ELF-1 (cell line): ENCODE results near the gene OR10D3.
A peak's percentile ranks its signal among the peaks of the same experiment; 100 is the strongest.
"Not testable (repeated sequence)": the region's sequence is repeated elsewhere in the genome, so short reads cannot be mapped to it uniquely, and the experiment has no call there.

ENCODE experiments used
- DNase-seq: peaks from one replicate; pipeline ENCODE4 v3.0.0-alpha.2; 2016; ENCODE audit warnings: low read depth, low spot score

Gene OR10D3

DNA sequence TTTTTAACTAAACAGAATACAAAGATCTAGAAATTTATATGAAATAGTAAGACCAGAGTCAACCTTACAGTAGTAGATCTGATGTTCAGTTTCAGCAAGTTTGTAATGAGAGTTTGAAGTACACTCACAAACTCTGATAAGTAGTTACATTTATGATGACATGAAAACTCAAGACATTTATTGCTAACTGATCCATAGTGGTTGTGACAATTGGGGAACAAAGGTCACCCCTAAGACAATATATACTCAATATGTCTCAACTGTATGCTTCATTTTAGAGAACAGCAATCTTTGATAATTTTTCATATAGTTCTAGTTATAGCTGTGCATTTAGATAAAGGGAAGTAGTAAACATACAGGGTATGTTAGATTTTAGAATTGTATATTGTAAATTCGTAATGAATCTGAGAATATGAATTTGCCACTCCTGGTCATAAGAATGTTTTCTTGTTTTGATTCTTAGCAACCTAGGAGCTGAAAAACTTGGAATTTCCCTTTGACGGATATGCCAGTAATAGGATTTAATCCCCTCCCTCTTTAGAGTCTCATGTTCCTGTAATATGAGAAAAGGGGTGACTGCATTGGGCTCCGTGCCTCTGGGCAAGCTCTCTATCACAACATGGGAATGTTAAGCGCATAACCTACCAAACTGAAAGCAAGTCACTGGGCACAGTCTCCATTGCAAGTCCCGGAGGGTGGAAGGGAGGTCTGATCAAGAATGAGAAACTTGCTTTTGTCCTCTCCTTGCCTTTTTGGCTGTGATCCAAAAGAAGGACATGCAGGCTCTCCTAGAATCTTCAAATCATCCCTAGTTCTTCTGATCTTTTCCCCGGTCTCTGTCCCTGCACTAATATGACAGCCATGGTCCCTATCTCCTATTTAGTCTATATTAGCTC lies 11.4 kb downstream of the OR10D3 start:
- DNase-seq = no peak

DNA sequence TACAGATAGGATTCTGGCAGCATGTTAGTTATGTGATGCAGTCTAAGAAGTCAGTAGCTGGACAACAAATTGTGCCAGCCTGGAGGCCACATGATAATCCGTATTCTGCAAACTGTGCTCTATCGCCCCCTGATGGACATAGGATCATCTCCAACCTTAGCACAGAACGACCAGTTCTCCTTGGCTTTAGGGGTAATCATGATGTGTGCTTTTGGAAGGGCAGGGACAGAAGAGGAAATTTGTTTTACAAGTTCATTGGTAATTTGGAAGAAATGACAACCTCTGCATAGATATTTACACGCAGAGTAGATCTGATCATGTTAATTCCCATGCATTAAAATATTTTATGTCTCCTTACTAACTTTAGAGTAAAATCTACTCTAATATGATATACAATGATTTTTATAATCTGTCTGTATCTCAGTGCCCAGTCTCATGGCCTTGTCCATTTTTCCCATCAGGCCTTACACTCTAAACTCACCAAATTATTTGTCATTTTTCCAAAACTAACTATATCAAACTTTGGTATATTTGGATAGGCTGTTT lies 12.1 kb downstream of the OR10D3 start:
- DNase-seq = peak; percentile 51

DNA sequence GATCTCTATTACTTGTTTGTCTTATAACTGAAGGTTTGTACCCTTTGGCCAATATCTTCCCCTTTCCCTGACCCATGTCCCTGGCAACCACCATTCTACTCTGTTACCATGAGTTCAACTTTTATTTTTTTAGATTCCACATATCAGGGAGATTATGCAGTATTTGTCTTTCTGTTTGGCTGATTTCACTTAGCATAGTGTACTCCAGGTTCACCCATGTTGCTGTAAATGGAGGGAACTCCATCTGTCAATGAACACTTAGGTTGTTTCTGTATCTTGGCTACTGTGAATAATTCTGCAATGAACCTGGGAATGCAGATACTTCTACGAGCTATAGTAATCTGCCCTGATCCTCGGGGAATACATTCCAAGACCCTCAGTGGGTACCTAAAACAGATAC lies 14.9 kb downstream of the OR10D3 start:
- DNase-seq = no peak

DNA sequence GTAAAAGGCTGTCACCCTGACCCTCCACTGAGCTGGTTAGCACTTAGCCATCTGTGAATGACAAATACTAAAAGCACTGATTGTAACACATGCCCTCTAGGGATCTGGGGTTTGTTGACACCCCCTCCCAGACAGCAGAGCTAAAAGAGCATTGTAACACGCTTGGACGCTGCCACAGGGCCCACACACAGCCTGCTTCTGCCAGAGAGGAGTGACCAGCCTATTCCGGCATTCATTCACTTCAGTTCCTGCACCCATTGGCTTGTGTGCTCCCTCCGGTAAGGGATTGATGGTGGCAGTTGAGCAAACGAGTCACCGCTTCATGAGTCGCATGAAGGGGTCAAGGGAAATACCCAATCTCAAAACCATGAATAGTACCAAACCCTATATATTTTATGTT lies 15.8 kb downstream of the OR10D3 start:
- DNase-seq = no peak

DNA sequence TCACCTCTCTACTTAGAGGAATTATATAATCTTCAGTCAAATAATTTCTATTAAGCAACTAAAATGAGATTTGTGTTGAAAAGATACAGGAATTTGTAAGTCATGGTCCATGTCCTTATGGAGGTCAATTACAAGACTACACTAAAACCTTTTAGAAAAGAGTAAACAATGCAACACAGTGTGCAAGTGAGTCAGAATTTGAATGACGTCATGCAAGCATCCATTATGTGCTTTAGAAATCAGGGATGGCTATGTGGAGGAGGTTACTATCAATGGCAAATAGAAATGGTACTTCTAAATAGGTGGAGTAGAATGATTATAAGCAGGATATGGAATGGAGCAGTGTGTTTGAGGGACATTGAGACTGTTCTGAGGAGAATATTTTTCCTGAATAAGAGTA lies 16.6 kb downstream of the OR10D3 start:
- DNase-seq = no peak

DNA sequence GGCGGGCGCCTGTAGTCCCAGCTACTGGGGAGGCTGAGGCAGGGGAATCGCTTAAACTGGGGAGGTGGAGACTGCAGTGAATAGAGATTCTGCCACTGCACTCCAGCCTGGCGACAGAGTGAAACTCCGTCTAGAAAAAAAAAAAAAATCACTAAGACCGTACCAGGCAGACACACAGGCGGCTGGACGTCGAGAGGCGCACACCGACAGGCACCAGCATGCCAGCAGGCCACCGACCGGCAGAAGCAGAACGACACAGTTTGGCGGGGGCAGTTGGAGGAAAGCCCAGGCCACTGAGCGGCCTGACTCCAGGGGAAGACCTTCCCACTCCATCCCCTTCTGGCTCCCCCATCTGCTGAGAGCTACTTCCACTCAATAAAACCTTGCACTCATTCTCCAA lies 17.5 kb downstream of the OR10D3 start:
- no peak for DNase-seq

DNA sequence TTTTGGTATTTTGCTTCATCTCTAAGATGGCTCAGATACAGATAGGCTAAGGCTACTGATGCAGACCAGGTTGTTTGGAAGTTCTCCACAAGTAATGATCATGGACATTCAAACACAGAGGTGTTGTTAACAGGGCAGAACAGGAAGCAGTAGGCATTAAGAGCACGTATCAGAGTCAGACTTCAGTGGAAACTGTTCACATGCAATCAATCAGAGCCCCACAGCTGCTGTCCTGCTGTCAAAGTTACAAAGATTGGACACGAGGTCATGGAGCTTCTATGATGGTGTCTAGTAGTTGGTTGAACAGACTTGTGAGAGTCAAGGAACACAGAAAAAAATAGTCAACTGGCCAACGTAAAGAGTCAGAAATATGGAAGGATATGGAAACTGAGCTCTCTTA lies 19.8 kb downstream of the OR10D3 start:
- DNase-seq = no peak

DNA sequence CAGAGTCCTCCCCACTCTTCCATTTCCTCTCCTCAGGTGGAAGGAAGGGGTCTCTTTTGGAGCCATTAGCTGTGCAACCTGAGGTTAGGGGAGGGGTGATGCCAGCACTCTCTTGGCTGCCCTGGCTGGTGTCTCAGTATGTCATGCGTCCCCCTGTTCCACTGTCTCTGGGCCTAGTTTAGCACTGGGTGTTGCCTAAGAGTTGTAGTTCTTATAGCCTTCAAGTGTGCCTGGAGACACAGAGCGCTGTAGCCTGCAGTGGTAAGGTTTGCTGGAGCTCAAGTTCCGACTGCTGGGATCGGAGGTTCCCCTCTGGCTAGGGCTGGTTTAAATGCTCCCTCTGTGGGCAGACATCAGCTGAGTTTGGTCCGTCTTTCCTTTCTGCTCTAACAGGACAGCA lies 20.9 kb downstream of the OR10D3 start:
- DNase-seq = no peak

DNA sequence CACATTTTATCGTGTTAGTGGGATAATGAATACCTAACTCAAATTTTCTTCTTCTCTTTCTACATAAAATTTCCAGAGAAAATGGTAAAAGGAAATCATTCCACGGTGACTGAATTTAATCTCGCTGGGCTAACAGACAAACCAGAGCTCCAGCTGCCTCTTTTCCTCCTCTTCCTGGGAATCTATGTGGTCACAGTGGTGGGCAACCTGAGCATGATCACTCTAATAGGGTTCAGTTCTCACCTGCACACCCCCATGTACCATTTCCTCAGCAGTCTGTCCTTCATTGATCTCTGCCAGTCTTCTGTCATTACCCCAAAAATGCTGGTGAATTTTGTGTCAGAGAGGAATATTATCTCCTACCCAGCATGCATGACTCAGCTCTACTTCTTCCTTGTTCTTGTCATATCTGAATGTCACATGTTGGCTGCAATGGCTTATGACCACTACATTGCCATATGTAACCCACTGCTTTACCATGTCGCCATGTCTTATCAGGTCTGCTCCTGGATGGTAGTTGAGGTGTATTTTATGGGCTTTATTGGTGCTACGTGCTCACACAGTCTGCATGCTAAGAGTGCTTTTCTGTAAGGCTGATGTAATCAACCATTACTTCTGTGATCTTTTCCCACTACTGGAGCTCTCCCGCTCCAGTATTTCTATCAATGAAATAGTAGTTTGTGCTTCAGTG lies 24.1 kb downstream of the OR10D3 start:
- no peak for DNase-seq

DNA sequence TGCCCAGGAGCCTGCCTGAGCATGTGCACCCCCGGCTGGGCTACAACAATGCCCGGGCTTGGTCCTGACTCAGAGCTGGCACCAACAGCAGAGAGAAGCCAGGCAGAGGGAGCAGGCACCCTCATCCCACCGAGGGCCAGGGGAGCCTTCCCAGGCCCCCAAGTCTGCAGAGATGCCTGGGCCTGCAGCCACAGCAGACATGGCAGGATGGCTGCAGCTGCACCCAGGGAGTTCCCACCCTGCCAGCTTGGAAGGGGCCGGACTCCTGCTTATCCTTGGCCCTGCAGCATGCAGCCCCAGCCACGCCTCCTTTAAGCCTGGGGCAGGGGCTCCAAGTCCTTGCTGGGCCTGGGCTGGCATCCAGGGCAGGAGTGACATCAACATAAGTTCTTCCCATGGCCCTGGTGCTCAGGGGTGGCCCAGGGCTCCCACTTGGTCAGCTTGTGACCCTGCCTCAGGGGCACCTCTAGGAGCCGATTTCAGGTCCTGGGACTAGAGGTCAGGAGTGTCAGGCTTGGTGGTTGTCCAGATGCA lies 26.7 kb downstream of the OR10D3 start:
- DNase-seq = no peak

DNA sequence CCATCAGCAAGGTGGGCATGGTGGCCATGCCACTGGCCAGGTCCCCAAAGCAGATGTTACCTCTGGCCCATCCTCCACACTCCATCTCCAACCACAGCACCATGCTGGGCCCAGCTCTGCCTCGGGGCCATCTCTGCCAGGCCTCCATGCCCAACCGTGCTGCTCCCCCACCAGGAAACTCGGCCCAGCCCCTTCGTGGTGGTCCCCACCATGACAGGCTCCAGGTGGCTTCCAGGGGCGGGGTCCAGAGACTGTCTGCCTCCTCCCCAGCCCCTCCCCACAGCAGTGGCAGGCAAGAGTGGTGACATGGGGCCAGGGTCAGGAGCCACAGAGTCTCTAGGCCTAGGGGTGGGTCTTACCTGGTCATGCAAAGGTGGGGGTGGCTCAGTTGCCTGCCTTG lies 27.3 kb downstream of the OR10D3 start:
- no peak for DNase-seq

DNA sequence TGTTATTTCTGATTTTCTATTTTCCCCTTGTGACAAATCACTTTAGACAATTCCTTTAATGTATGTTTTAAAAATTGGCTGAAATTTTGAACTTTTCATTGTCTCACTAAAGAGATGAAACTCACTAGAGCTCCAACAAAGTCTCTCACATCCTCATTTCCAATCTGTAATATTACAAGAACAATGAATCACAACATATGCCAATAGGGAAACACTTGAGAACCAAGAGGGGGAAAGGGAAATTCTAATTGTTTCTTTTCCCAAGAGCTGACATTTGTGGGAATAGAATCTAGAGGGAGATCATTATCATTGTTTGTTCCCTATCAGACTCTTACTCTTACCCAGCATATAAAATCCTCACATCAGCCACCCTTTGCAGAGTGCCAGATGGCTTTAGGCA lies 28.2 kb downstream of the OR10D3 start:
- DNase-seq = no peak

DNA sequence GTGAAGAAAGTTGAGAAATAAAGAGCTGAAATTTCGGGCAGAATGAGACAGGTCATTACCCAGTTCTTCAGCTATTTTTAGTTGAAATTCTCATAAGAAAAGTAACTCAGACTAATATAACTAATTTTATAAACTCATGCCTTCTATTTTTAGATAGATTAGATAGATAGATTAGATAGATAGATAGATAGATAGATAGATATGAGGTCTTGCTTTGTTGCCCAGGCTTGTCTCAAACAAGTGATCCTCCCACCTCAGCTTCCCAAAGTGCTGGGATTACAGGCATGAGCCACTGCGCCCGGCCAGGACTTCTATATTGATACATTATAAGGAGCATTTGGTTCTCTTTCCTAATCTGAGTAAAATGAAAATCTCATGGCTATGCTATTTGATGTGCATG lies 30.9 kb downstream of the OR10D3 start:
- DNase-seq = no peak

DNA sequence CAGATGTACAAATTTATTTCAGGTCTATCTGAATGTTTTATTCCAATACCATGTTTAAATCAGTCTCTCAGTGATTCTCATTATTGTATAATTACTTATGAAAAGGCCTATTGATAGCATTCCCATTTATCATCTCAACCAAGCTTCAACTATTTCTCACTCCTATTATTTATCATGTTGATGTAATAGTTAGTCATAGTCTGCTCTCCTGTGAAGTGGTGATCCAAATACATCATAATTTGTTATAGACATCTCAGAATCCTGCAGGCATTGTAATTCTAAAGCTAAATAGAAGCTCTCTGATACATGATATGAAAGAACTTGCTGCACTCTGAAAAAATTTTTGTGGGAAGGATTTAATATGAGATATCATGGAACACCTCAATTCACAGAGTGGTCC lies 36.0 kb downstream of the OR10D3 start:
- no peak for DNase-seq

DNA sequence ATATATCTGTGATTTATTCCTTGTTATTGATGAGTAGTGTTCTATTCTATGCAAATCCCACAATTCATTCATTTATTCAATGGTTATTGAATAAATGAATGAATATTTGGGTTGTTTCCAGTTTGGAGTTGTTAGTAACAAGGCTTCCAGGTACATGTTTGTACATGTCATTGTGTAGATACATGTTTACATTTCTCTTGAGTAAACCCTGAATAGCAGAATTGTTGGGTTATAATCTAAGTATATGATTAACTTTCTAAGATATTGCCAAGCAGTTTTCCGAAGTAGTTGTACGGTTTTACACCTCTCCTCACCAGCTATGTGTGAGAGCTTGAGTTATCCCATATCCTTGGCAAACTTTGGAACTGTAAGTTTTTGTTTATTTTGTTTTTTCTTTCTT lies 39.3 kb downstream of the OR10D3 start:
- DNase-seq = no peak

DNA sequence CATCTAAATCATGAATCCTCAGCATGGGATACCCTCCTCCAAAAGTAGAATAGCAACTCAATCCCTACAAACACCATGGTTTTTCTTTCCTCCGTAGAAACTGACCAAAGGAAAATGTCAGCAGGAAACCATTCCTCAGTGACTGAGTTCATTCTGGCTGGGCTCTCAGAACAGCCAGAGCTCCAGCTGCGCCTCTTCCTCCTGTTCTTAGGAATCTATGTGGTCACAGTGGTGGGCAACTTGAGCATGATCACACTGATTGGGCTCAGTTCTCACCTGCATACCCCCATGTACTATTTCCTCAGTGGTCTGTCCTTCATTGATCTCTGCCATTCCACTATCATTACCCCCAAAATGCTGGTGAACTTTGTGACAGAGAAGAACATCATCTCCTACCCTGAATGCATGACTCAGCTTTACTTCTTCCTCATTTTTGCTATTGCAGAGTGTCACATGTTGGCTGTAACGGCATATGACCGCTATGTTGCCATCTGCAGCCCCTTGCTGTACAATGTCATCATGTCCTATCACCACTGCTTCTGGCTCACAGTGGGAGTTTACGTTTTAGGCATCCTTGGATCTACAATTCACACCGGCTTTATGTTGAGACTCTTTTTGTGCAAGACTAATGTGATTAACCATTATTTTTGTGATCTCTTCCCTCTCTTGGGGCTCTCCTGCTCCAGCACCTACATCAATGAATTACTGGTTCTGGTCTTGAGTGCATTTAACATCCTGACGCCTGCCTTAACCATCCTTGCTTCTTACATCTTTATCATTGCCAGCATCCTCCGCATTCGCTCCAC lies 41.7 kb downstream of the OR10D3 start:
- DNase-seq = not testable (repeated sequence)

DNA sequence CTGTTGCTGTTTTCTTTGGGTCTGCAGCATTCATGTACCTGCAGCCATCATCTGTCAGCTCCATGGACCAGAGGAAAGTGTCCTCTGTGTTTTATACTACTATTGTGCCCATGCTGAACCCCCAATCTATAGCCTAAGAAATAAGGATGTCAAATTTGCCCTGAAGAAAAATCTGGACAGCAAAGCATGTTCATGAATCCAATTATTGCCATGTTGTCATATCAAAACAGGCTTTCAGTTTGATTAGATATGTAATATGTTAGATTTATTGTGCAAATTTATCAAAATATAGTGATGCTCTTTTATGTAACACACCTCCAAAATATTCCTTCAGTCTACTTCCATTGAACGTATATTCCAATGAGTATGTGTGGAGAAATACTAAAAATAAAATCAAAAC lies 42.3 kb downstream of the OR10D3 start:
- no peak for DNase-seq

DNA sequence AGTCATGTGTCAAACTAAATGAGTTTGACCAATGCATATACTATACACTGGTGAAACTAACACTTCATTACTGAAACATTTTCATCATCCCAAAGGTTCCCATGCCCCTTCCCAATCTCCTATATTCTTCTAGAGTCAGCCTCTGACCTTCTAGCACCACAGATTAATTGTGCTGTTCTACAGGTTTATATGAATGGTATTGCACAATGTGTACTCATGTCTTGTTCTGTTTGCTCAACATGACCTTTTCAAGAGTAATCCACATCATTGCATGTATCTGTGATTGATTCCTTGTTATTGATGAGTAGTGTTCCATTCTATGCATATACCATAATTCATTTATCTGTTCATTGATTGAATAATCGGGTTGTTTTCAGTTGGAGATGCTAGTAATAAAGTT lies 50.2 kb downstream of the OR10D3 start:
- no peak for DNase-seq
